ENCODE data around the gene TMTC1. TPM values are rescaled to one million over a fixed set of nuclear protein-coding genes. Genes with fewer than 3 reads are reported as not detected.

The TMTC1 gene
- total RNA-seq, 1 experiment from 2014 or later, result 4.8 TPM

DNA sequence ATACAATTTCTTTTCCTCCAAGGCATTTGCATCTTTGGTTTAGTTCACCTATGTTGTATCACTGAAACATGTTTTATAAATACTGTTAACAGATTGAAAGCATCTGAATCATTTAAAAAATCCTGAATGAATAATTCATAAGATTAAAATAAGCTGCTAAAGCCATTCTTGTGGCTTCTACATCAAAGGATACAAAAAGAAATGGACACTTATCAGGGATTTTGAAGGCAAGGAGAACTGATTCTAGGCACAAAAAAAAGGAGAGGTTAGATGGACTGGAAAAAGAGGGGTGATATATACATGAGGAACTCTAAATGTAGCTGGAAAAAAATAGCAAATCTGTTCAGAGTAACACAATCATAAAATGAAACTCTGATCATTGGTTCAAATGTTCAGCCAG is 280.5 kb downstream of the TMTC1 start:
- intact Hi-C loops (cut with micrococcal nuclease; ENCODE audit: unreplicated experiment), result no loop called here
- no peak for DNase-seq
- no peaks in the 10 kb centered on the region for H3F3A ChIP-seq (ENCODE audit: insufficient read depth, low read depth)
- no peaks in the 10 kb centered on the region for H3K36me3 ChIP-seq (ENCODE audit: low read depth)
- H2AFZ ChIP-seq, result no peak overlapping the region
- no peaks in the 10 kb centered on the region for H3K9me2 ChIP-seq (ENCODE audit: insufficient read depth)
- BruUV-seq (replicated peaks), result no TSS peak
- no peaks in the 10 kb centered on the region for H3K9me3 ChIP-seq (ENCODE audit: insufficient read depth, low read depth)
- no peaks in the 10 kb centered on the region for H4K20me1 ChIP-seq (ENCODE audit: insufficient read depth)
- no peak overlapping the region for H3K4me2 ChIP-seq
- ChIA-PET CTCF (no interaction called here), POLR2A (ENCODE audit: unreplicated experiment) (no interaction called here)
- no peak overlapping the region for H3K4me3 ChIP-seq
- H3K27me3 ChIP-seq (ENCODE audit: insufficient read depth, low read depth), result no peaks in the 10 kb centered on the region
- no peak overlapping the region for H3K27ac ChIP-seq
- no peak for TF ChIP-seq EZH2 (IDR thresholded peaks at IDR 0.05; ENCODE audit: low read depth)
- TF ChIP-seq, protein P1, sequence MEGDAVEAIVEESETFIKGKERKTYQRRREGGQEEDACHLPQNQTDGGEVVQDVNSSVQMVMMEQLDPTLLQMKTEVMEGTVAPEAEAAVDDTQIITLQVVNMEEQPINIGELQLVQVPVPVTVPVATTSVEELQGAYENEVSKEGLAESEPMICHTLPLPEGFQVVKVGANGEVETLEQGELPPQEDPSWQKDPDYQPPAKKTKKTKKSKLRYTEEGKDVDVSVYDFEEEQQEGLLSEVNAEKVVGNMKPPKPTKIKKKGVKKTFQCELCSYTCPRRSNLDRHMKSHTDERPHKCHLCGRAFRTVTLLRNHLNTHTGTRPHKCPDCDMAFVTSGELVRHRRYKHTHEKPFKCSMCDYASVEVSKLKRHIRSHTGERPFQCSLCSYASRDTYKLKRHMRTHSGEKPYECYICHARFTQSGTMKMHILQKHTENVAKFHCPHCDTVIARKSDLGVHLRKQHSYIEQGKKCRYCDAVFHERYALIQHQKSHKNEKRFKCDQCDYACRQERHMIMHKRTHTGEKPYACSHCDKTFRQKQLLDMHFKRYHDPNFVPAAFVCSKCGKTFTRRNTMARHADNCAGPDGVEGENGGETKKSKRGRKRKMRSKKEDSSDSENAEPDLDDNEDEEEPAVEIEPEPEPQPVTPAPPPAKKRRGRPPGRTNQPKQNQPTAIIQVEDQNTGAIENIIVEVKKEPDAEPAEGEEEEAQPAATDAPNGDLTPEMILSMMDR (conservative IDR thresholded peaks at IDR 0.05), result no peak
- H3K4me1 ChIP-seq (replicated peaks; ENCODE audit: insufficient read depth), result no peaks in the 10 kb centered on the region
- H3K79me2 ChIP-seq (ENCODE audit: low read depth), result no peaks in the 10 kb centered on the region

DNA sequence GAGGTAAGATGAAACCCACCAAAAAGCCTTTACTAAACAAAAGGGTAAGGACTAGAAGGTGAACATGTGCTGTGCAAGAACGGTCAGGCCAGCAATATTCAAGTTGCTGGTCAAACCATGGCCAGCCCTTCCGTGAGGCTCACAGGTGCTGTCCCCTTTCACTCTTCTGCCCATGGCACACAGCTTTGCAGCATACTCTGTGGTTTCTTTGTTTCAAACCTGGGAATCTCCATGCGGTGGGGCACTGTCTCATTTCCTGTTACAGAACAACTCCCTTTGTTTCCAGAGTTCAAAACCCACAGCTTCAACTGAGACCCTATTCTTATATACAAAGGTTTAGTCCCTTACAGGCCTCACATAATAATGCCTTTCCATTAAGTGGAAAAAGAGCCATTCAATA is 284.5 kb downstream of the TMTC1 start:
- no peaks in the 10 kb centered on the region for H4K20me1 ChIP-seq (ENCODE audit: insufficient read depth)
- no peak for DNase-seq
- H3F3A ChIP-seq (ENCODE audit: insufficient read depth, low read depth), result no peaks in the 10 kb centered on the region
- H3K9me2 ChIP-seq (ENCODE audit: insufficient read depth), result no peaks in the 10 kb centered on the region
- no peaks in the 10 kb centered on the region for H3K4me1 ChIP-seq (replicated peaks; ENCODE audit: insufficient read depth)
- H3K4me2 ChIP-seq, result no peak overlapping the region
- intact Hi-C loops (cut with micrococcal nuclease; ENCODE audit: unreplicated experiment), result no loop called here
- H3K27ac ChIP-seq, result no peak overlapping the region
- H3K36me3 ChIP-seq (ENCODE audit: low read depth), result no peaks in the 10 kb centered on the region
- H3K9me3 ChIP-seq (ENCODE audit: insufficient read depth, low read depth), result no peaks in the 10 kb centered on the region
- ChIA-PET POLR2A (ENCODE audit: unreplicated experiment) (no interaction called here), CTCF (no interaction called here)
- H2AFZ ChIP-seq, result no peak overlapping the region
- H3K27me3 ChIP-seq (ENCODE audit: insufficient read depth, low read depth), result no peaks in the 10 kb centered on the region
- BruUV-seq (replicated peaks), result no TSS peak
- no peak for TF ChIP-seq EZH2 (IDR thresholded peaks at IDR 0.05; ENCODE audit: low read depth)
- H3K79me2 ChIP-seq (ENCODE audit: low read depth), result no peaks in the 10 kb centered on the region
- no peak overlapping the region for H3K4me3 ChIP-seq

DNA sequence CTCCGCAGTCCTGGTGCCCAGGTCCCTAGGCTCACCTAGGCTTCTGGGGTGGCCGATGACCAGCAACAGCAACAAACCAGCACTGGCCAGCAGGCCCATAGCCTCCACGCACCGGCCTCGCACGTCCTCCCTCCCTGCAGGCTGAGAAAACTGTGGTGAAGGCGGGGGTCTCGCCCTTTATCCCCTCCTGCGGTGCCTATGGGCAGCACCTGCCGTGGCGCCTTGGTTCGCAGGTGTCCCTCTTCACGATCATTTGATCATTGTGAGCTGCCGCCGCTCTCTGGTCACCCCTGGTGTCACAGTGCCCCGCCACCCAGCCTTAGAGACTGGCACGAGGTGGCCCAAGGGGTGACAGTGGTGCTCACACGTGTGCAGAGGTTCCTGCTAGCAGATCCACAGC is 286.2 kb downstream of the TMTC1 start, which contains the start of gene OVCH1:
OVCH1 (minus strand) TSS at position 99 of the 400 bp plus-strand sequence; CDS start at position 99, 0 bp downstream.
- Histone ChIP-seq H3K36me3 (ENCODE audit: low read depth) (no peaks in the 10 kb centered on the region), H3F3A (ENCODE audit: insufficient read depth, low read depth) (no peaks in the 10 kb centered on the region), H3K79me2 (ENCODE audit: low read depth) (no peaks in the 10 kb centered on the region), H3K9me2 (ENCODE audit: insufficient read depth) (no peaks in the 10 kb centered on the region), H2AFZ (no peak within 1 kb of the TSS), H3K27ac (no peak within 1 kb of the TSS), H3K27me3 (ENCODE audit: insufficient read depth, low read depth) (no peaks in the 10 kb centered on the region), H3K4me3 (no peak within 1 kb of the TSS), H3K9me3 (ENCODE audit: insufficient read depth, low read depth) (no peaks in the 10 kb centered on the region), H3K4me2 (no peak within 1 kb of the TSS), H4K20me1 (ENCODE audit: insufficient read depth) (no peaks in the 10 kb centered on the region), H3K4me1 (replicated peaks; ENCODE audit: insufficient read depth) (no peaks in the 10 kb centered on the region)
- ChIA-PET POLR2A (ENCODE audit: unreplicated experiment) (no interaction called here), CTCF (interaction anchor here (0.6 kb wide), 1 partner anchor 1123 kb away, joined by 3 read pairs; no protein-coding TSS in a partner anchor)
- no peak for DNase-seq
- BruUV-seq (replicated peaks), result no TSS peak
- intact Hi-C loops (cut with micrococcal nuclease; ENCODE audit: unreplicated experiment), result no loop called here
- TF ChIP-seq, protein P1 (conservative IDR thresholded peaks at IDR 0.05), result no peak
- TF ChIP-seq EZH2 (IDR thresholded peaks at IDR 0.05; ENCODE audit: low read depth), result no peak

DNA sequence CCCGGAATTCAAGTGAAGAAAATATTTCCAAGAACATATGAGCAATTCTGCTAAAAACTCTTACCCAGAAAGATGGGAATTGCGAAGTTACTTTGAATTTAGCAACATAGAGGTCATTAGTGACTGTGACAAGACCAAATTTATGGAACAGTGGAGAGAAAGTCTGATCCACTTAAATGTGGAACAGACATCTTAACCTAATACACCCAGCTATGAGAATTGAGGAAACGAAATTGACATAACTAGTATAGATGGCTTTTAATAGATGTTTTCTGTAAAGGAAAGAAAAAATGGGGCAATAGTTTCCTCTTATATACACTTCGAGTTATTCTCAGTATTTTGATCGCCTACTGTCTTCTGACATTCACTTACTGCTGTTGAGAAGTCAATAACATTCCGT is 290.9 kb downstream of the TMTC1 start:
- Histone ChIP-seq H3K9me2 (ENCODE audit: insufficient read depth) (peaks cover 4% of the 10 kb centered on the region; the same call in 1 of the 2 replicates), H3K27ac (no peak overlapping the region), H3F3A (ENCODE audit: insufficient read depth, low read depth) (no peaks in the 10 kb centered on the region), H3K9me3 (ENCODE audit: insufficient read depth, low read depth) (no peaks in the 10 kb centered on the region), H3K4me1 (replicated peaks; ENCODE audit: insufficient read depth) (no peaks in the 10 kb centered on the region), H2AFZ (no peak overlapping the region), H4K20me1 (ENCODE audit: insufficient read depth) (no peaks in the 10 kb centered on the region), H3K4me3 (no peak overlapping the region), H3K36me3 (ENCODE audit: low read depth) (no peaks in the 10 kb centered on the region), H3K27me3 (ENCODE audit: insufficient read depth, low read depth) (no peaks in the 10 kb centered on the region), H3K79me2 (ENCODE audit: low read depth) (no peaks in the 10 kb centered on the region), H3K4me2 (no peak overlapping the region)
- POLR2A ChIA-PET (ENCODE audit: unreplicated experiment), result no interaction called here
- intact Hi-C loops (cut with micrococcal nuclease; ENCODE audit: unreplicated experiment), result no loop called here
- CTCF ChIA-PET, result no interaction called here
- no TSS peak for BruUV-seq (replicated peaks)
- no peak for TF ChIP-seq EZH2 (IDR thresholded peaks at IDR 0.05; ENCODE audit: low read depth)
- TF ChIP-seq, protein P1 (conservative IDR thresholded peaks at IDR 0.05), result no peak
- no peak for DNase-seq
